Activated CD4-positive, alpha-beta T cell treated with anti-CD3 and anti-CD28 coated beads, Interleukin-2, amount 50 U/mL, for 24 hours (primary cell): ENCODE results near the gene NBEA.

Experiments used
- DNase-seq, 2 donors: peaks; one replicate each; pipeline ENCODE4 v3.0.0-alpha.2; 2020; ENCODE audit warnings: low read depth in 1 of 2, low spot score in 1 of 2

NBEA gene

GRCh38 chr13:35500144-35500543, 558.1 kb downstream of the NBEA start:
- DNase-seq = no peak

GRCh38 chr13:35501661-35502235, 559.7 kb downstream of the NBEA start:
- no peak for DNase-seq

- DNase-seq = no peak
These were observed 560.4 kb downstream of the NBEA start for GRCh38 chr13:35502456-35502855.

GRCh38 chr13:35512271-35512920, 570.3 kb downstream of the NBEA start:
- DNase-seq = no peak

GRCh38 chr13:35514061-35514477, 572.0 kb downstream of the NBEA start:
- no peak for DNase-seq

- no peak for DNase-seq
These were observed 572.9 kb downstream of the NBEA start for GRCh38 chr13:35514801-35515502.

GRCh38 chr13:35518337-35518946, 576.4 kb downstream of the NBEA start:
- no peak for DNase-seq

- no peak for DNase-seq
These were observed 582.1 kb downstream of the NBEA start for GRCh38 chr13:35524171-35524570.

GRCh38 chr13:35526577-35526976, 584.5 kb downstream of the NBEA start:
- DNase-seq = no peak

GRCh38 chr13:35527451-35527850, 585.4 kb downstream of the NBEA start:
- no peak for DNase-seq

GRCh38 chr13:35530147-35530546, 588.1 kb downstream of the NBEA start:
- DNase-seq = no peak

- no peak for DNase-seq
These were observed 588.5 kb downstream of the NBEA start for GRCh38 chr13:35530581-35530980.

- DNase-seq = no peak
These were observed 589.5 kb downstream of the NBEA start for GRCh38 chr13:35531526-35531925.

GRCh38 chr13:35534343-35534742, 592.3 kb downstream of the NBEA start:
- no peak for DNase-seq

- no peak for DNase-seq
These were observed 606.7 kb downstream of the NBEA start for GRCh38 chr13:35548790-35549189.

- DNase-seq = no peak
These were observed 607.4 kb downstream of the NBEA start for GRCh38 chr13:35549481-35549880.

- DNase-seq = no peak
These were observed 610.2 kb downstream of the NBEA start for GRCh38 chr13:35552172-35552844.

GRCh38 chr13:35554972-35555623, 613.0 kb downstream of the NBEA start:
- DNase-seq = no peak

- no peak for DNase-seq
These were observed 615.4 kb downstream of the NBEA start for GRCh38 chr13:35557475-35557874.

GRCh38 chr13:35561540-35561939, 619.5 kb downstream of the NBEA start:
- no peak for DNase-seq

- no peak for DNase-seq
These were observed 623.2 kb downstream of the NBEA start for GRCh38 chr13:35565273-35565672.
